Fibroblast of skin of abdomen (primary cell): ENCODE results near the gene GRM2.
A peak's percentile ranks its signal among the peaks of the same experiment; 100 is the strongest.

Source experiments
- DNase-seq: peaks from one replicate; pipeline ENCODE4 v3.0.0-alpha.2; 2013

GRM2 gene

GRCh38 chr3:51680663-51681230 is 26.1 kb upstream of the GRM2 start:
- DNase-seq: no peak

GRCh38 chr3:51681453-51681852 is 25.4 kb upstream of the GRM2 start:
- DNase-seq: no peak

GRCh38 chr3:51682079-51682478 is 24.8 kb upstream of the GRM2 start:
- peak; percentile 79 for DNase-seq

GRCh38 chr3:51682526-51682925 is 24.3 kb upstream of the GRM2 start:
- no peak for DNase-seq

GRCh38 chr3:51683566-51683965 is 23.3 kb upstream of the GRM2 start:
- no peak for DNase-seq

- no peak for DNase-seq
Observed at GRCh38 chr3:51684971-51685751, 21.7 kb upstream of the GRM2 start.

DNA sequence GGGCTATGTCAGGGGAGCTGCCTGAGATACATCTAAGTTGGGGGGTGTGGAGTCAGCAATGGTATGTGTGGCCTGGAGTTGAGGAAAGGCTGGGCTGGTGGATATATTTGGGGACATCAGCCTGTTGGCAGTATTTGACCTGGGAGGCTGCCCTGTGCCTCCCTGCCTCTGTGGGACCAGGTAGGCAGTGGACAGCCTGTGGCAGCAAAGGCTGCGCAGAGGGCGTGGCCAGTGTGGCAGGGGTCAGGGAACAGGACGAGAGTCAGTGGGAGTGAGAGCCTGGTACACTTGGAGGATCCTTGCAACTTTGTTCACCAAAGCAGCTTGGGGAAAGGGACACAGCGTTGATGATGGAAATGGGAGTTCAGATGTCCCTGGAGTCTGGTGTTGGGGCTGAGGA is 20.8 kb upstream of the GRM2 start:
- no peak for DNase-seq

GRCh38 chr3:51686512-51687215 is 20.2 kb upstream of the GRM2 start:
- DNase-seq: no peak

DNA sequence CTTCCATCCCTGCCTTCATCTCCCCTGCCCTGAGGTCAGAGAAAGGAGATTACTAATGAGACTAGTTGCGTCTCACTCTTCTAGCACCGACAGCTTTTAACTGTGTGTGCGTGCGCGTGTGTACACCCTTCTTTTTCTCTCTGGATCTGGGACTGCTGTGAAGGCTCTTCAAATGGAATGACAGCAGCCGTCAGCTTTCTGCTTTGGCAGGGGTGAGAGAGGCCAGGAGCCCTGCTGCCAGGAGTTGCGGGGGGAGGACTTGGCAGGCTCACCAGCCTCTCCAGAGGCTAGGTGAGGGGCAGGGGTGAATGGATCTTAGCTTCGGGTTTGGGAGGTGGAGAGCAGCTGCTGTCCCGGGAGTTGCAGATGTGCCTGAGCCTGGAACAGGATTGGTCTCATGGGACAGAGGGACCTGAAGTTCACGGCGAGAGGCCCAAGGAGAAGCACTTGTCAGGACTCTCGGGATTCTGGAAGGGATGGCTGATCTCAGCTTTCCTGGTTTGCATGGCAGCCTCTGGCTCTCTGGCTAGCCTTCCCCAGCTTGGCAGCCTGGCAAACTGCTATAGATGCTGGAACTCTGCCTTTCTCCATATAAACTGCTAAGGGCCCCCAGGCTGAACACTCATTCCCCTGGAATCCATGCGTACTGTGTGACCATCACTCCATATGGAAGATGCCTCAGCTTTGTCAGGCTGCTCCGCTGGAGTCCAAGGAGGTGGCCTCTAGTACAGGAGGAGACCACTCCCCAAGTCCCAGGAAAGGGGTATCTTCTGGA is 19.2 kb upstream of the GRM2 start:
- peak; percentile 37 for DNase-seq

DNA sequence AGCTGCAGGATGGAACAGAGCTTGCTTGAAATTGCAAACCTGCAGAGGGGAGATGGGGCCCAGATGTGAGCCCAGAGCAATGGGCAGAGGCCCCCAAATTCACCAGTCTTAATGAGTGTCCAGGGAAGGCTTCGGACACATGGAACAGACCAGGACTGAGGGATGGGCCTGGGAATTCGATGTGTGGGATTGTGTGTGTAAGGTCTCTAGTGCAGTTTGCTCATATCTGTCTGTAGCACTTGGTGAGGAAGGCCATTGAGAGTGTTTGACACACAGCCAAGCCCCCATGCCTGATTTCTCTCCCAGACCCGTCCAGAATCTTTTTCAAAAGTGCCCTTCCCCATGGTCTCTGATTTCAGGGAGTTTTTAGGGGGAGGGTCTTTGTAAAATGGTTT is 18.7 kb upstream of the GRM2 start:
- no peak for DNase-seq

DNA sequence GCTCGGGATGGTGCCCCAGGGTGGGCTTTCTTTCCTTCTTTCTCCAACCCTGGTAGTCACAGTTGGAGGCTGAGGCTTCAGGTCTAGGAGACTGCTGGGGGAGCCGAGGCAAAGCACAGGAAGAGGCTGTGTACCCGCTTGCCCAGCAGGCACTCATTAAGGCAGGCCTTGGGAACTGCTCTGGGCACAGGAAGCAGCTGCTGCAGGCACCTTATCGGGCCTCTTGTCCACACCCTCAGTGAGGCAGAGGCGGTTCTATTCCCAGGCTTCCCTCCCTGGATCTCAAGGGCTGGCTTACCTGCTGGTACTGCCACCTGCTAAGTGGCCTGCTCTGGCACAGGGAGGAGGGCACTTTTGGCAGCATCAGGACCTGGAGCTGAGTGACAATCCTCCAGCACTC is 15.8 kb upstream of the GRM2 start:
- no peak for DNase-seq

DNA sequence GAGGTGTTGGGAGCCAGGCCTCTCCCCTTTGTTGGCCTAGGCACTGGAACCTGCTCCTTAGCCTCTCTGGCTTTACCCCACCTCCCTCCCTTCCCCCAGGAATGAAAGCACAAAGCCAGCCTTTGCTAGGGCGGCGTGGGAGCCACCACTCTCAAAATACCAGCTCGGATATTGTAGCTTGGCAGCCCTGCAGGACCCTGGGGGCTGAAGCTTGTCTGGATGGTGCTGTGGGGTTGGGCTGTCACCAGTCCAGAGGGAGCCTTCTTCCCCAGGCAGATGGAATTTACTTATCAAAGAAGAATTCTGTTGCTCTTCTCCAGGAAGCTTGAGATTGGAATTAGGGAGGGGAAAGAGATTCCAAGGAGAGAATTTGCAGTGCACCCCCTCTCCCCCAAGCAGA is 14.9 kb upstream of the GRM2 start:
- DNase-seq: no peak

- no peak for DNase-seq
Observed at GRCh38 chr3:51692980-51693395, 13.9 kb upstream of the GRM2 start.

- no peak for DNase-seq
Observed at GRCh38 chr3:51696954-51697353, 9.9 kb upstream of the GRM2 start.

DNA sequence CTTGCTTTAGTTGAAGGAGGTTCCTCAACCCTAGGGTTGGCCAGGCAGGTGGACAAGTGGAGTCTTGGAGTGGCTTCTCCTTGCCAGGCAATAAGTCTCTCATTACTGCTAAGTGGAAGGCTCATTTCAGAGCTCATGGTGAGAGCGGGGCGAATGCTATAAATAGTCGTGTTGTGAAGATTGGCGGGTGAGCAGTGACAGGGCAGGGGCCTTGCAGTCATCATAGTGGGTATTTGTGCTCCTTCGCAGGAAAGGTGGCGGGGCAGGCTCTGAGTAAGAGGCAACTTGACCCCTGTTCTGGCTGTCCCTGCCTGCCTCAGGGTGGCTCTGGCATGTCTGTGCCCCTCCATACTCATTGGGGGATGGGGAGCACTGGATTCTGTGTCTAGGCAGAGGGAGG is 8.7 kb upstream of the GRM2 start:
- DNase-seq: no peak

GRCh38 chr3:51700403-51700802 is 6.5 kb upstream of the GRM2 start:
- DNase-seq: no peak

GRCh38 chr3:51702156-51702555 is 4.7 kb upstream of the GRM2 start:
- no peak for DNase-seq

DNA sequence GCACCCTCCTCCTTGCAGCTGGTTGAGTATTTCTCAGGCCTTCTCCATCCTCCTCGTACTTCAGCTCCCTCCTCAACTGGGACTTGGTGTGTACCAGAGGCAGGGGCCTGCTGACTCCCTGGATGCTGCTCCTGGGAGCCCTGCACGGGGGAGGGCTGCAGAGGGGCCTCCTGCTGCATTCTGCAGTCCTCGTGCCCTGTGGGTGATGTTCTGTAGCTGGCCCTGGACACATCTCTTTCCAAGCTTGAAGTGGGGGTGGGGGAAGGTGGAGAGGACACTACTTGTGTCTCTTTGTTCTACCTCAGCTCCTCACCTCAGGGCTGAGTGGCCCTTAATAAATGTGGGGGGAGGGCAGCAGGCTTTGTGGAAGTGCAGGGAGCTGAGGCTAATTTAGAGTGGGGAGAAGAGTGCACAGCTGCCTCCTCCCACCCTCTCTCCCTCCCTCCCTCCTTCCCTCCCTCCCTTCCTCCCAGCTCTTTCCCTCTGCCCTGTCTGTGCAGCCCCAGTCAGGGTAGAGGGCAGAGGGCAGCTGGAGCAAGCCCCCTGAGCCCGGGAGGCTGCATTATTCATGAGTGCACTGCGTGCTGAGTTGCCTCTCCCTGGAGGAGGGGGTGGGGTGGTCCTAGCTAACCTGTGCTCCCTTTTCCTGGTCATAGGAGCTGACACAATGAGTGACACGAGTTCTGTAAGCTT is 3.7 kb upstream of the GRM2 start:
- DNase-seq: no peak

DNA sequence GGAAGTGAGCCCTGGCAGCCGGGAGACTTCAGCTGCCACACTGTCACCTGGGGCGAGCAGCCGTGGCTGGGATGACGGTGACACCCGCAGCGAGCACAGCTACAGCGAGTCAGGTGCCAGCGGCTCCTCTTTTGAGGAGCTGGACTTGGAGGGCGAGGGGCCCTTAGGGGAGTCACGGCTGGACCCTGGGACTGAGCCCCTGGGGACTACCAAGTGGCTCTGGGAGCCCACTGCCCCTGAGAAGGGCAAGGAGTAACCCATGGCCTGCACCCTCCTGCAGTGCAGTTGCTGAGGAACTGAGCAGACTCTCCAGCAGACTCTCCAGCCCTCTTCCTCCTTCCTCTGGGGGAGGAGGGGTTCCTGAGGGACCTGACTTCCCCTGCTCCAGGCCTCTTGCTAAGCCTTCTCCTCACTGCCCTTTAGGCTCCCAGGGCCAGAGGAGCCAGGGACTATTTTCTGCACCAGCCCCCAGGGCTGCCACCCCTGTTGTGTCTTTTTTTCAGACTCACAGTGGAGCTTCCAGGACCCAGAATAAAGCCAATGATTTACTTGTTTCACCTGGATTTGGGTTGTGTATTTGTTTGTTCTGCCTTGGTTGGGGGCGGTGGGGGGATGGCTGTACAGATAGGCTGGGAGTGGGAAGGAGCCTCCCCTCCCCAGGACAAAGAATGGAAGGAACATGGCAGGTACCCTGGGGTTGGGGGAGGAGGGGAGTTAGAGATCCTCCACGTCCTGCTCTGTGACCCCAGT is 2.9 kb upstream of the GRM2 start:
- no peak for DNase-seq

- no peak for DNase-seq
Observed at GRCh38 chr3:51704511-51704950, 2.3 kb upstream of the GRM2 start.

- DNase-seq: no peak
Observed at GRCh38 chr3:51705276-51706020, 1.4 kb upstream of the GRM2 start.
